Activated CD4-positive, alpha-beta T cell treated with anti-CD3 and anti-CD28 coated beads, Interleukin-2, Interleukin-6, amounts not matched to agents 100 ng/mL and 50 ng/mL, durations not matched to agents 16 hours and 8 hours (primary cell): ENCODE data around the gene NCEH1.
"Not testable (repeated sequence)": the region's sequence is repeated elsewhere in the genome, so short reads cannot be mapped to it uniquely, and the experiment has no call there.

Source experiments
- DNase-seq: peaks from one replicate; pipeline ENCODE4 v3.0.0-alpha.2; 2020

The NCEH1 gene

GRCh38 chr3:172608575-172608974 lies 102.3 kb downstream of the NCEH1 start:
- no peak for DNase-seq

GRCh38 chr3:172607305-172608121 lies 103.4 kb downstream of the NCEH1 start:
- DNase-seq = no peak

- no peak for DNase-seq
Observed at GRCh38 chr3:172606021-172606420, 104.8 kb downstream of the NCEH1 start.

- DNase-seq = no peak
Observed at GRCh38 chr3:172604895-172605646, 105.8 kb downstream of the NCEH1 start.

GRCh38 chr3:172601066-172601832 lies 109.6 kb downstream of the NCEH1 start:
- DNase-seq = no peak

- no peak for DNase-seq
Observed at GRCh38 chr3:172600644-172601065, 110.2 kb downstream of the NCEH1 start.

- no peak for DNase-seq
Observed at GRCh38 chr3:172598904-172599303, 112.0 kb downstream of the NCEH1 start.

- DNase-seq = no peak
Observed at GRCh38 chr3:172596394-172596706, 114.5 kb downstream of the NCEH1 start.

- DNase-seq = peak; percentile 84
Observed at GRCh38 chr3:172595664-172596393, 115.0 kb downstream of the NCEH1 start.

- not testable (repeated sequence) for DNase-seq
Observed at GRCh38 chr3:172594900-172595663, 115.8 kb downstream of the NCEH1 start.

- DNase-seq = no peak
Observed at GRCh38 chr3:172592898-172593669, 117.8 kb downstream of the NCEH1 start.

GRCh38 chr3:172591876-172592771 lies 118.7 kb downstream of the NCEH1 start:
- peak; percentile 94 for DNase-seq

- DNase-seq = no peak
Observed at GRCh38 chr3:172591125-172591605, 119.7 kb downstream of the NCEH1 start.

GRCh38 chr3:172586436-172586835 lies 124.4 kb downstream of the NCEH1 start:
- peak; percentile 57 for DNase-seq

- DNase-seq = no peak
Observed at GRCh38 chr3:172585954-172586353, 124.9 kb downstream of the NCEH1 start.

- DNase-seq = no peak
Observed at GRCh38 chr3:172582712-172583111, 128.2 kb downstream of the NCEH1 start.

GRCh38 chr3:172581757-172582166 lies 129.1 kb downstream of the NCEH1 start:
- DNase-seq = peak; percentile 71

- DNase-seq = peak; percentile 73
Observed at GRCh38 chr3:172580680-172581401, 130.0 kb downstream of the NCEH1 start.
